HG03097 (cell line): ENCODE data around the gene MALT1.
A peak's percentile ranks its signal among the peaks of the same experiment; 100 is the strongest.
"Not testable (repeated sequence)": the region's sequence is repeated elsewhere in the genome, so short reads cannot be mapped to it uniquely, and the experiment has no call there.

Experiments used
- ATAC-seq: cut with Tn5 transposase; IDR thresholded peaks from one replicate; pipeline ENCODE4 v1.9.1; 2021; ENCODE audit not compliant: unreplicated experiment, low FRiP score

The MALT1 gene

DNA sequence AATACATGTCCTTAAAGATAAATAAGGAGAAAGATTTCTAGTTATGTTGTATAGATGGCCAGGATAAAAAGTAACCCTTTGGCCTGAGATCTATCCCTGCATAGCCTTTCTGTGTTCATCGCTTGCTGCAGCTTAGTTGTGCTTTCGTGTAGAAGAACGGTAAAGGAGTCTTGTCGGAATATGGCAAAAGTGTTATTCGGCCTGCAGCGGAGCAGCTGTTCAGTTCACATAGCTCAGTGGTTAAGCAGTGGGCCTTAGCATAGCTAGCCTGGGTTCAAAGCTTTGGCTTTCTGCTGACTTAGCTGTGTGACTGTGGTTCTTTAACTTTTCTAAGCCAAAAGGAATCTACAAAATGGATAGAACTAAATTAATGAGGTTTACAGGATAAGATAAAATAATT is 55.4 kb downstream of the MALT1 start:
- no peak for ATAC-seq

DNA sequence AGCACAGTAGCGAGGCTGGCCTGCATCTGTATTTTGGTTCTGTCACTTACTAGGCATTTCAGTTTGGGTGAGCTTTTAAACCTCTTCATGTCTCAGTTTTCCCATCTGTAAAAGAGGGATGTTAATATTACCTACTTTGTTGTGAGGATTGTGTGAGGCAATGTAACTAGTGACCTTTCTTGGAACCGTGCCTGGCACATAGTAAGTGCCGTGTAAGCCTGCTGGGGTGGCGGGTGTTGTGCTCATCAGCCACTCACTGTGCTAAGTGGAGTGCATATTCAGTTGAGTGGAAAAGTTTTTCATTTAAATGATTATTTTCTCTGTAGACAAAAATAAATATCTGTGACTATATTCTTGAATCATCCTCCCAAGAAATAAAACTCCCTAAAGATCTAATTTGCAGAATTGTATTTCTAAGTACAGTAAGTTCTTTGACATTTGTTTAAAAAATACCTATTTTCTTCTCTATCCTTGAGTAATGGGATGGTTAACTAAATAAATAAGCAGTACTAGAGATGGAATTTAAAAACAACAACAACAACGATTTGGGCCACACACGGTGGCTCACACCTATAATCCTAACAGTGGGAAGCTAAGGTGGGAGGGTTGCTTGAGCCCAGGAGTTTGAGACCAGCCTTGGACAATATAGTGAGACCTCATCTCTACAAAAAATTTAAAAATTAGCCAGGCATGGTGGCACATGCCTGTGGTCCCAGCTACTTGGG is 56.7 kb downstream of the MALT1 start:
- ATAC-seq: no peak

DNA sequence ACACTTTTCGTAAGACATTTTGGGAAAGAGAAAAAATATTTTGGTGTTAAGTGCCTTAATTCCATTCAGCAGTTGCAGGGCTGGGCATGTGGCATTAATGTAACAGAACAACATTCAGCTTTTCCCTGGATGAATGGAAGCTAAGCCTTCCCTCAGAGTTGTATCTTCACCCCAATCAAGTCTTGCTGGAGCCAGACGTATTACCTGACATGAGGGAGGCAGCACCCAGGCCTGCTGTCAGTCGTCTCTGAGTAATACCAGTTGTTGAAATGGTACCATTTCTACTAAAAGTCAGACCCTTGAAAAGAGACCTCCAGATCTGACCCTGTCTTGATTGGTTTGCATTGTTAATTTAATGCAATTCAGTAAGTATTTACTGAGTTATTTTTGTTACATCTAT is 57.5 kb downstream of the MALT1 start:
- ATAC-seq: no peak

DNA sequence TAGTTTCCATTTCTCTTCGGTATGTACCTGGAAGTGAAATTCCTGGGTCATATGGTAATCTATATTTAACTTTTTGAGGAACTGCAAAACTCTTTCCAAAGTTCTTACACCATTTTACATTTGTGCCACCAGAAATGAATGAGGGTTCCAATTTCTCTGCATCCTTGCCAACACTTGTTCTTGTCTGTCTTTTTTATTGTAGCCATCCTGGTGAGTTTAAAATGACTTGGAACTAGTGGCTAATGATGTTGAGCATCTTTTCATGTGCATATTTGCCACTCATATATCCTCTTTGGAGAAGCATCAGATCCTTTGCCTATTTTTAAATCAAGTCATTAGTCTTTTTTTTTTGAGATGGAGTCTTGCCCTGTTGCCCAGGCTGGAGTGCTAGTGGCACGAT is 59.4 kb downstream of the MALT1 start:
- ATAC-seq: no peak

DNA sequence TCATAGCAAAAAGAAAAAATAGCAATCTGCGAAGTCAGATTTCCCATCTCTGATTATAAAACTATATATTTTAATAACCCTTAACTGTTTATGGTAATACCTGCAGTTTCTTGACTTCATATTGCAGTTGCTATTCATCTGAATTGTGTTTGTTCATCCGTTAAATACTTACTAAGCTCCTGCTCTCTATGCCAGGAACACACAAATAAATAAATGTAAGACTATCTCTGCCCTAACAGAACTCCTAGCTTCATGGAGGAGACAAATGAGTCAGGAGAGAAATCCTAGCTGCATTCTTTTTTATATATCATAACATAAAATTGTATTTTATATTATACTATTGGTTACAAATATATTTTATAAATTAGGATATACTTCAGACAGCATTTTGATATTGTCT is 61.2 kb downstream of the MALT1 start:
- ATAC-seq: no peak

DNA sequence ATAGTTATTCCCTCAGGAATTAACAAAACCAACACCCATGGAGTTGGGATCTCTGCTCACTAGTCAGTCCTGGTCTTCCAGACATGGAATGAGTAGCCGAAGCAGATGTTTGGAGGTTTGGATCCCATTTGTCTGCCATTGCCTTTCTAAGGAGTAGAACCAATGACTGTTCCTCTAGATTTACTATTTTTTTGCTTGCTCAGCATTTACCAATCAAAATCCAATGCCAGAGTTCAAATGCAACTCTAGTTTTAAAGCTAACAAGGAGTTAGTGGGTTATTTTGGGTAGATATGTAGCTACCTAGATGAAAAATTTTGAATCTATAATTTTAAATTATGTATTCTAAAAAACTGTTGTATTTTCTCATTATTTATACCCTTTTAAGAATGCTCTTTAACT is 62.6 kb downstream of the MALT1 start:
- no peak for ATAC-seq

DNA sequence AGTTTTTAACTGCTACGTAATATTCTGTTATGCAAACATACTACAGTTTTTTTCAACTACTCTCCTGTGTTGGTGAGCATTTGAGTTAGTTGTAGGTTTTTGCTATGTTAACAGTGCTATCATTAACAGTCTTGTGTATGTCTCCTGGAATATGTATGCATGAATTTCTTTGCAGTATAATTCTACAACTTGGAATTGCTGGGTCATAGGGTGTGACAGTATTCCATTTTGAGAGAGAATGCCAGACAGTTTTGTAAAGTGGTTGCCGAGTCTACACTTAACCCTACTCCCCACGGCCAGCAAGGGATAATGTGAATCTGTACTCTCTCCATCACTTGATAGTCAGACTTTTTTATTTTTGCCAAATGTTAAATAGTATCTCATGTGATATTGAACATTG is 67.1 kb downstream of the MALT1 start:
- no peak for ATAC-seq

DNA sequence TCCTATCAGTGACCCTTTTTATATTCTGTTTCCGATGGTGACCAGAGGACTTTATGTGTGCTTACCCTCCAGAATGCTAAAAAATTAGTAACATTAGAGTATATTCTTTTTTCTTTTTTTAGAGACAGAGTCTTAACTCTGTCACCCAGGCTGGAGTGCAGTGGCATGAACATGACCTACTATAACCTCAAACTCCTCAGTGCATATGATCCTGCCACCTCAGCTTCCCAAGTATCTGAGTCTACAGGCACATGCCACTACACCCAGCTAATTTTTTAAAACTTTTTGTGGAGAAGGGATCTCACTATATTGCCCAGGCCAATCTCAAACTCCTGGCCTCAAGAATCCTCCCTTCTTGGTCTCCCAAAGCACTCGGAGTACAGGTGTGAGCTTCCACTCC is 74.6 kb downstream of the MALT1 start:
- ATAC-seq: no peak

DNA sequence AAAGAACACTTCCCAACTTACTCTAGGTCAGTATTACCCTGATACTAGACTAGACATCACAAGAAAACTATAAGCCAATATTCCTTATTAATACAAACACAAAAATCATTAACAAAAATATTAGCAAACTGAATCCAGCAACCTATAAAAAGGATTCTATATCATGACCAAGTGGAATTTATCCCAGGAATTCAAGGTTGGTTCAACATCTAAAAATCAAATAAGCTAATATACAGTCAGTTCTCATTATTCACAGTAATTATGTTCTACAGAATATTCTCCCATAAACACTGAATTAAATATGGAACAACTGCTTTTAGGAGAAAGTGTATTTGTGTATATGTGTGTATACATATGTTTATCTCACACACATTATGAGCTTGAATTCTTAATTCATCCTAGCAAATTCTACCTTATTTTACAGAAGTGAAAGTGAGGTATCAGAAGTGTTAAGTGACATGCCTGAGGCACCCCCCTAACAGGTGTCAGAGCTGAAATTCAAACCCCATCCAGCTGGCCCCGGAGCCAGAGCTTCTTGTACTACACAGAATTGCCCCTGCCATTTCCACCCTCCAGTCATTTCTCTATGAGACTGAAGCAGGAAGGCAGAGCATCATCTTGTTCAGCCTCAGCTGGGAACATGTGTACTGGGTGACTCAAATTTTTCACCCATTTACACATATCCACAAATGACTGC is 77.8 kb downstream of the MALT1 start:
- ATAC-seq: no peak

DNA sequence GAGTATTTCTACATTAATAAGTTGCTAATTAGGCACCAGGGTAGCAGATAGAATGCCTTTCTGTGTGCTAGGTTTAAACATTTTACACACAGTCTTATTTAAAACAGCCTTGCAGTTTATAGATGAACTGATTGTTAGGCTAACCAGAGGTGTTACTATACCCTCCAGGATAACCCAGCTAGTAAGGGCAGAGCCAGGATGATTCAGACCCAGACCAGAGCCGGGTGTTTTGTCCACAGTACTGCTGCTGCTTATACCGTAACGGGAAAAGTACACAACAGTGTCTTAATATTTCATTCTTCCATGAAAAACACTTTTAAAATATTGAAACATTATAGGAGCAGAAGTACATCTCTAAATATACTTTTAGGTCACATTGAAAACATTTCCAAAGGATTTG is 82.7 kb downstream of the MALT1 start:
- ATAC-seq: no peak

DNA sequence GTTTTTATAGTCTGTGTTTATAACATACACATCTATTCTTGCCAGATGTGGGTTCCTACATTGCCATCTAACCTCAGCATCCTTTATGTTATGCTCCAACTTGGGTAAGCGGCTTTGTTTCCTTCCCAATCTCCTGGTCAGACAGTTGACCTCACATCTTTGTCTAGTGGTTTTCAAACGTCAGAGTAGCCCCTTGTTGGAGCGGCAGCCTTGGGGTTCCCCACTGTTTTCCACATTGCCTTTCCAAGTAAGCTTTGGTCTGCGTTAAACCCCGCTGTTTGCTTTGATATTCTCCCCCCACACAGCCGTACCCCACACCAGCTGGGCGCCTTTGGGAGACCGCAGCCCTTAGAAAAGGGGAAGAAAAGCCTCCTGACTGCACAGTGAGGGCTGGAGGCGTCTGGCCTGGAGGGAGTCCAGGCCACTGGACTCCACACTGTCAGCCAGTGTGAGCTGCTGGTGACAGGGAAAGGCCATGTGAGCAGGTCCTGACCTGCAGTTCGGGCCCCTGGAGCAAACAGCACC is 83.3 kb downstream of the MALT1 start:
- ATAC-seq: no peak

DNA sequence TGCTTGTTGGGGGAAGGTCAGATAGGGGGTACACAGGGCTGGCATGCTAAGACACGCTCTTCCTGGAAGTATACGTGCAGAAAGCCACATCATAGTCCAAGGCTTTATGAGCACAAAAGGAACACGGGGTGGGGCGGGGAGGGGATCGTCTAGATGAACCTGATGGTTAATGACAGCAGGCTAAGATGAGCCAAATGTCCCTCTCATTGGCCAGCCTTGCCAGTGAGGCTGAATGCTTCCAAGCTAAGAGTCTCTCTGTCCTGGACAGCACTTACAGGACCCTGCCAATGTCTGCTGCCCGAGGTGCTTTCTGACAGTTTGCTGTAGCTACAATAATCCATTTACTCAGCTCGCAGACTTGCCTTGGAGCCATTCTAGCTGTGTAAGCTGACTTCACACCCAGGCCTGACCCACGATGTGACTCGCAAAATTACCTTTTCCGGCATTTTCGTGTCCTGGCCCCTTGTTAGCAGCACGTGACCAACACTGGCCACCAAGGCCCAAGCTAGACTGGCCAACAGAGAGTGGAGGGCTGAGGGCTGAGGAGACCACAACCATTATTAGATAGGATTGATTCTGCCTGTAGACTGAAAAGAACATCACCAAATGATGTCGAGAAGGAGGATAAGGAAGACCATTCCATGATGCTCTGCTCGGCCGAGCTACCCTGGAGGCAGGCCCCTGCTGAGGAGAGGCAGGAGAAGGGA is 84.2 kb downstream of the MALT1 start:
- no peak for ATAC-seq

DNA sequence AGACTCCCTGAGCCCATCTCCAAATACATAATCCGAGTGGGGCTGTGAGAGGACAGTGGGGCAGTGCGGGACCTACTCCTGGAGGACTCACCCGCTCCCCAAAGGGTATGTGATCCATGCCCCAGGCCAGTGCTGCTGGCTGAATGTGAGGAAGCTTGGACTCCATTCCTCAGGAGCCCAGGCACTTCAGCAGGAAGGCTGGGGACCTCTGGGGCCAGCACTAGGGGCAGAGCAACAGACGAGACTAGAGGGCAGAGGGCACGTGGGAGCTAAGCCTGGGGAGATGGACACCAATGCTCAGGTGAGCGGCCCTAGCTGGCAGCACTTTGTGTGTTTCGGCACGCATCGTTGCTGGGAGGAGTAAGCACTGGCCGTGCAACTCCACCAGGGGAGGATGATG is 84.9 kb downstream of the MALT1 start:
- no peak for ATAC-seq

DNA sequence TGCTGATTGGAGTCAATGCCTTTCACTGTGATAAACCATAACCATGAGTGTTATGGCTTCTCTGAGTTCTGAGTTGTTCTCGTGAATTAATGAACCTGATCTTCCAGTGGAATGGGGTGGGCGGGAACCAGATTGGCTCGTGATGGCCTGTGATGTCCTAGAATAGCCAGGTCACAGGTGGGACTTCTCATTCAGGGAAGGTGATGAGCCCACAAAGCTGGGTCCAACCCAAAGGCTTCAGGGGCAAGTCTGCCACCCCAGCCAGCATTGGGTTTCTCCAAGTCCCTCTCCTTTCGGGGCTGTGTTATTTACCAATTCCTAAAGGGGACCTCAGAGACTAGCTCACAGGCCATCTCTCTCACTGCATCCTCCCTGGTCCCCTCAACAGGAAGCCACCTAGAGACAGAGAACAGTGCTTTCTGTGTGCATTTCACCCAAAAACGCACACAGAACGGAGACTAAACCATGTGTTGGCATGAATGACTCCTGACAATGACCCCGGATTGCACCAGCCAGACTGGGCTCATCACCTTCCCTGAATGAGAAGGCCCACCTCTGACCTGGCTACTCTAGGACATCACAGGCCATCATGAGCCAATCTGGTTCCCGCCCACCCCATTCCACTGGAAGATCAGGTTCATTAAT is 85.5 kb downstream of the MALT1 start:
- no peak for ATAC-seq

DNA sequence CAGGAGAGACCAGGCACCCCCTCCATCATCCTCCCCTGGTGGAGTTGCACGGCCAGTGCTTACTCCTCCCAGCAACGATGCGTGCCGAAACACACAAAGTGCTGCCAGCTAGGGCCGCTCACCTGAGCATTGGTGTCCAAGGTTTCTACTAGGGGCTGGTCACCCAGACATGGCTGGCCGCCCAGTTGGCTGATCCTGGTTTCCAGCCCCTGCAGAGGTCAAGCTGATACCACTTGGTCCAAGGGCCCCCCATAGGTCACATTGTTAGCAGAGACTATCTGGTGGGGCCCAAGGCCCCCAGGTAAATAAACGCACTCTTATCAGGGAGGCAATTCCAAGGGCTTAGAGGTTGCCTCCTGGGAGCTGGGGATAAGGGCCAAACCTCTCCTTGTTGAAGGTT is 86.1 kb downstream of the MALT1 start:
- ATAC-seq: not testable (repeated sequence)

DNA sequence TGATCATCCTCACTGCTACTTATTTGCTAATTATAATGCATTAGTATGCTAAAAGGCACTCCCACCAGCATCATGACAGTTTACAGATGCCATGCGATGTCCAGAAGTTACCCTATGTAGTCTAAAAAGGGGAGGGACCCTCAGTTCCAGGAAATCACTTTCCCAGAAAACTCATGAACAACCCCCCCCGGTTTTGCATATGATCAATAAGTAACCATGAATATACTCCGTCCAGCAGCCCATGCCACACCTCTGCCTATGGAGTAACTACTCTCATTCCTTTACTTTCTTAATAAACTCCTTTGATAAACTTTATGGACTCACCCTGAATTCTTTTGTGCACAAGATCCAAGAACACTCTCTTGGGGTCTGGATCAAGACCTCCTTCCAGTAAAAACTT is 86.8 kb downstream of the MALT1 start:
- no peak for ATAC-seq

DNA sequence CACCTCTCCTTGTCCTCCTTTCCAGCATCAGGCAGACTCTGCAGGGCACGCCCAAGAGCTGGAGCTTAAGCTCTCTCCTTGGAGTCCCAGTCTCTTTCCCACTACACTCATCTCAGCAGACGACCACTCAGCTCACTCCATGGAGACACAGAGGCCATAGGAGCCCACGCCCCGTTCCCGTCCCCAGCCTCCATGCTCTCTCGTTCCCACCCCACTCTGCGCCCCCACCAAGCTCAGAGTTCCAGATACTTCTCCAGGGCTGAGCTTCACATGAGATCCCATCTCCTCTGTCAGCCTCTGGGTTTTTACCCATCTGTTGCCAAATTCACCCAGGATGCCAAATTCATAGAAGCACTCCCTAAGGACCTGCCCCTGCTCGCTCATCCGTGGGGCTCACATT is 87.3 kb downstream of the MALT1 start:
- ATAC-seq: no peak

DNA sequence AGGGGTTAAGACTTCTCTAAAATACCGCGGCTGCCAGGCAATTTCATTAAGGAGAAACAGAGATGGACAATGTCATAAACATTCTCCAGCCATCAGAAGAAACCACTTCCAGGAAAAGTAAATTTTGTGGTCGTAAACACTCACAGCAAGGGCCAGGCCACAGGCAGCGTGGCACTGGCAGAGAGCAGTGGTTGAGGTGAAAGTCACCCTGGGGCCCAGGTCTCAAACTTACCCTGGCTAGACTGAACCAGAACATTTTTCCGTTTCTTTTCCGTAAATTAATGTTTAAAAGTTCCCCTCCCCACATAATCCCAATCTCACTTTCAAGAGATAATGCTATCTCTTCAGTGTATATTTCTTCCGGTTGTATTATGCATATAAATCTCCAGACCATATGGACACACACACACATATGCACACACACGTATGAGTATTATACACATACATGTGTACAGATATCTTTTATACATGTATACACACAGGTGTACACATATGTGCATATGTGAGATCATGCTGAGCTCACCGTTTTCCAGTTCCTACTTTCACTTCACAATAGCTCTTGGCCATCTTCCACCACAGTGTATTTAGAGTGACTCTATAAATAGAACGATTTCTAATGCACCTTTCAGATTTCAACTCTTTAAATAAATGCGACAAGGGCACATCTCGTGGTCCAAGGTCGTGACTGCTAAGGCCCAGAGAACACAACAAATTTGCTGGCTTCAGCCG is 90.1 kb downstream of the MALT1 start:
- ATAC-seq: peak; percentile 51

DNA sequence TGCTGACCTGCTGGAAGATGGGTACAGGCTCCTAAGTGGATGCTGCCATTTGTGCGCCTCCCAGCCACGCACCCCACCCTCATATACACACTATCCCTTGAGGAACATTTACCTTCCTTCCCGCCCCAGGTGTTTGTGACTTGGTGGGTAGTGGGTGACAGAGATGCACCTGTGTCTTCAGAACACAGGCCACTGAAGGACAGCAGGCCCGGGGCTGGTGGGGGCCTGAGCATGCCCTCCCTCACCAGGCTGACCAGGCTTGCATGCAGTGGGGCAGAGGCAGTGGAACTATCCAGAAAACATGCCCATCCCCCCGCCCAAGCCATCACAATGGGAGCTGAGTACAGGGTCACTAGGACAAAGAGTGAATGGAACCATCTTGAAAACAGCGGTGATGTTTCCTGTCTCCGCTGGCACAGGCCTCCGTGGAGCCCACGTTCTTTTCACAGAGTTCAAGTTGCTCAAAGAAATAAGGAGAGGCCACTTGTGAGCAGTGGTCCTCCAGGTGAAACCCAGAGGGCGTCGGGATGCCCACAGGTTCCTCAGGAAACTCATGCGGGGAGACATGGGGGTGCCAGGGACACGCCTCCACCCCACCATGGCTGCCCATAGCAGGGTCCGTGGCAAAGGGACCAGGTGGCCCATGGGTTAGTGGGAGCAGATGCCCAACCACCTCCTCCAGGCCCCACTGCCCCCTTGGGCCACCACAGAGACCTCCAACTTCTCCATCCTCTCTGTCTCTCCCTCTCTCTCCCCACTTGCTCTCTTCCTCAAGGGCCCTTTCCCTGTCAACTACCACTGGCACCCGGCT is 90.9 kb downstream of the MALT1 start:
- no peak for ATAC-seq

DNA sequence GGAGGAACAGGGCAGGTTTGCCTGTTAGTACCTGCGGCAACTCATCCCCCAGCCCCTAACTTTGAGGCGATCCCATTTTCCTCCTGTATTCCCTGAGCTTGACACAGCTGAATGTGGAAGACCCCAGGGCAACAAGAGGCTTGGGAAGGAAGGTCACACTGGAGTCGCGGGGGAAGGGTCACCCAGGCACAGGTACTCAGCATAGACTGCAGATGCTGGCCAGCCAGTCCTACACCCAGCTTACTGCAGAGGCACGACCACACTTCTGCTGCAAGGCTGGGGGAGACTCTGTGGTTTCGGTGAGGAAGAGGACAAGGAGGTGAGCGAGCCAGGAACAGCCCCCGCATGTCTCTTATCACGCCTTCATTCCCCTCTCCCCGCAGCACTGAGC is 91.5 kb downstream of the MALT1 start:
- no peak for ATAC-seq
